IMR-90 (cell line): ENCODE measurements around the gene EHBP1. TPM values are rescaled to one million over a fixed set of nuclear protein-coding genes. Genes with fewer than 3 reads are reported as not detected.

Source experiments
- ATAC-seq: fragments of 200-7000 bp; cut with Tn5 transposase; 2 replicates; pipeline ENCODE4 v1.9.1; 2020; ENCODE audit warnings: low read depth, mild to moderate bottlenecking, moderate library complexity
- BruUV-seq: library from RNA; stranded (reverse); fragments of 400-500 nt; replicated peaks from 2 replicates; lab custom pipeline; 2021; lab: Mats Ljungman, UMichigan
- CTCF ChIA-PET: fragments of 300-600 bp; formaldehyde crosslinking; extraction: SDS; loops from one replicate; lab custom pipeline; 2021; ENCODE audit warnings: antibody characterized with exemption; lab: Yijun Ruan, JAX
- POLR2A ChIA-PET: fragments of 300-600 bp; sonication (Branson Sonifier 250); formaldehyde crosslinking; loops from one replicate; lab custom pipeline; 2022; ENCODE audit warnings: antibody characterized with exemption; ENCODE audit not compliant: unreplicated experiment; lab: Charles Lee
- DNase-seq: peaks from one replicate; pipeline ENCODE4 v3.0.0; 2013
- H2AFZ ChIP-seq: replicated peaks from 2 replicates; pipeline ENCODE3; 2013; ENCODE audit warnings: low read length, mild to moderate bottlenecking; ENCODE audit not compliant: poor library complexity
- H2AK5ac ChIP-seq: 2 replicates; pipeline ENCODE4 v1.6.1; 2013; ENCODE audit warnings: low read depth, low read length, inconsistent platforms
- H2AK9ac ChIP-seq: replicated peaks from 2 replicates; pipeline ENCODE3; 2013; ENCODE audit warnings: mild to moderate bottlenecking, low read depth, low read length, moderate library complexity; ENCODE audit not compliant: poor library complexity
- H2BK120ac ChIP-seq: 2 replicates; pipeline ENCODE4 v1.6.1; 2013; ENCODE audit warnings: low read depth, low read length, inconsistent platforms
- H2BK15ac ChIP-seq: 3 replicates; pipeline ENCODE4 v1.6.1; 2013; ENCODE audit warnings: low read depth, low read length, inconsistent platforms
- H2BK20ac ChIP-seq: 2 replicates; pipeline ENCODE4 v1.6.1; 2013; ENCODE audit warnings: low read depth, mild to moderate bottlenecking, inconsistent platforms, low read length, moderate library complexity
- H2BK5ac ChIP-seq: 2 replicates; pipeline ENCODE4 v1.6.1; 2013; ENCODE audit warnings: mild to moderate bottlenecking, low read depth, low read length, inconsistent platforms; ENCODE audit not compliant: poor library complexity, severe bottlenecking
- H3K14ac ChIP-seq: replicated peaks from 2 replicates; pipeline ENCODE4 v1.6.1; 2013; ENCODE audit warnings: low read depth, low read length, inconsistent platforms
- H3K18ac ChIP-seq: 2 replicates; pipeline ENCODE4 v1.6.1; 2013; ENCODE audit warnings: low read depth, low read length, control low read depth
- H3K23ac ChIP-seq: 2 replicates; pipeline ENCODE4 v1.6.1; 2013; ENCODE audit warnings: low read depth, low read length, inconsistent platforms
- H3K27ac ChIP-seq: 2 replicates; pipeline ENCODE4 v1.5.1; 2013; ENCODE audit warnings: mild to moderate bottlenecking, control low read depth, low read length; ENCODE audit not compliant: insufficient read depth
- H3K27me3 ChIP-seq: 2 replicates; pipeline ENCODE4 v1.6.1; 2013; ENCODE audit warnings: low read length; ENCODE audit not compliant: control insufficient read depth, insufficient read depth
- H3K36me3 ChIP-seq: 2 replicates; pipeline ENCODE4 v1.6.1; 2013; ENCODE audit warnings: low read length, mixed read lengths; ENCODE audit not compliant: control insufficient read depth, insufficient read depth
- H3K4ac ChIP-seq: 2 replicates; pipeline ENCODE4 v1.6.1; 2013; ENCODE audit warnings: low read depth, low read length, inconsistent platforms
- H3K4me1 ChIP-seq: 2 replicates; pipeline ENCODE4 v1.6.1; 2013; ENCODE audit warnings: low read length, mixed read lengths; ENCODE audit not compliant: control insufficient read depth, insufficient read depth
- H3K4me2 ChIP-seq: 2 replicates; pipeline ENCODE4 v1.6.1; 2013; ENCODE audit warnings: low read depth, mild to moderate bottlenecking, control low read depth, low read length, moderate library complexity
- H3K4me3 ChIP-seq: 2 replicates; pipeline ENCODE4 v1.5.1; 2013; ENCODE audit warnings: low read depth, mild to moderate bottlenecking, control low read depth, low read length, moderate library complexity; ENCODE audit not compliant: insufficient read depth
- H3K56ac ChIP-seq: 2 replicates; pipeline ENCODE4 v1.6.1; 2013; ENCODE audit warnings: low read length, inconsistent platforms; ENCODE audit not compliant: insufficient read depth; ENCODE audit errors: extremely low read depth
- H3K79me1 ChIP-seq, 2 experiments: 2 replicates each; pipeline ENCODE4 v1.6.1; 2013; ENCODE audit warnings: low read length in 2 of 2, inconsistent platforms in 1 of 2, low read depth in 1 of 2
- H3K9ac ChIP-seq: 2 replicates; pipeline ENCODE4 v1.6.1; 2013; ENCODE audit warnings: low read depth, low read length, control low read depth
- H3K9me1 ChIP-seq: 2 replicates; pipeline ENCODE4 v1.6.1; 2013; ENCODE audit warnings: low read length, inconsistent platforms; ENCODE audit not compliant: insufficient read depth
- H3K9me3 ChIP-seq: 2 replicates; pipeline ENCODE4 v1.6.1; 2013; ENCODE audit warnings: low read length; ENCODE audit not compliant: control insufficient read depth, insufficient read depth
- H4K20me1 ChIP-seq: 2 replicates; pipeline ENCODE4 v1.6.1; 2013; ENCODE audit warnings: low read length, inconsistent platforms; ENCODE audit not compliant: insufficient read depth
- H4K5ac ChIP-seq: 2 replicates; pipeline ENCODE4 v1.6.1; 2013; ENCODE audit warnings: mild to moderate bottlenecking, low read depth, low read length, control low read depth
- H4K8ac ChIP-seq, 2 experiments: 2 replicates each; pipeline ENCODE4 v1.6.1; 2013; ENCODE audit warnings: low read depth in 2 of 2, low read length in 2 of 2, control low read depth in 1 of 2, inconsistent platforms in 1 of 2
- H4K91ac ChIP-seq: 2 replicates; pipeline ENCODE4 v1.6.1; 2013; ENCODE audit warnings: low read depth, low read length, inconsistent platforms; ENCODE audit not compliant: insufficient read depth
- BHLHE40 ChIP-seq: fragments of 150-350 bp; IDR thresholded peaks from 2 replicates; pipeline ENCODE4 v1.6.1; 2016; ENCODE audit warnings: mild to moderate bottlenecking, low read depth, low read length
- MAFK ChIP-seq: IDR thresholded peaks from 2 replicates; pipeline ENCODE4 v1.6.1; 2012; ENCODE audit warnings: low read depth, low read length, improper control_type of control experiment
- MAZ ChIP-seq: IDR thresholded peaks from 2 replicates; pipeline ENCODE4 v1.6.1; 2012; ENCODE audit warnings: low read depth, mild to moderate bottlenecking, low read length, improper control_type of control experiment, moderate library complexity, borderline replicate concordance
- RFX5 ChIP-seq: IDR thresholded peaks from 2 replicates; pipeline ENCODE4 v1.8.0; 2012; ENCODE audit warnings: low read depth, mild to moderate bottlenecking, low read length, moderate library complexity
- dilution Hi-C: fragments of 300-500 bp; cut with HindIII; formaldehyde crosslinking; loops from one replicate; pipeline ENCODE4 v1.14.3; 2018; ENCODE audit warnings: low sequenced_read_pairs; ENCODE audit not compliant: unreplicated experiment
- in situ Hi-C: fragments of 300-500 bp; cut with MboI; formaldehyde crosslinking; loops from 3 replicates; pipeline ENCODE4 v1.14.3; 2019; ENCODE audit warnings: low sequenced_read_pairs, inconsistent platforms, mixed read lengths
- intact Hi-C: fragments of 100-400 bp; cut with micrococcal nuclease; formaldehyde crosslinking; loops from 2 replicates; pipeline ENCODE4 v1.10.0; 2022
- polyA plus RNA-seq, 3 experiments: library from polyadenylated mRNA; depleted of rRNA; stranded (reverse); fragments of >200 nt; gene quantifications; 2 replicates each; pipeline ENCODE4 v1.2.3, GENCODE V29; 2012; ENCODE audit warnings: low replicate concordance in 1 of 3
- total RNA-seq: library from RNA; depleted of rRNA; stranded (reverse); fragments of >200 nt; gene quantifications from 2 replicates; pipeline ENCODE4 v1.2.3, GENCODE V29; 2012

The EHBP1 gene
- total and polyA plus RNA-seq, 2 of the 4 experiments (the other 2 are of a cell fraction) = 28.3 to 44.4 TPM

GRCh38 chr2:62897187-62897827 is 191.8 kb downstream of the EHBP1 start:
- Histone ChIP-seq H3K56ac (no peak overlapping the region), H2BK120ac (no peak overlapping the region), H3K79me1 (peaks cover 4 to 6% of the 10 kb centered on the region in 2 experiments; a peak in 2 of 4 replicates), H4K91ac (no peak overlapping the region), H3K27ac (no peak overlapping the region), H2BK15ac (no peak overlapping the region), H2BK5ac (no peak overlapping the region), H2AK5ac (no peak overlapping the region), H4K20me1 (no peaks in the 10 kb centered on the region), H3K4ac (no peak overlapping the region), H3K27me3 (no peaks in the 10 kb centered on the region), H2AFZ (no peak overlapping the region), H3K18ac (no peak overlapping the region), H3K14ac (no peak overlapping the region), H3K9me1 (peaks cover 3% of the 10 kb centered on the region; the same call in 1 of the 2 replicates), H4K5ac (no peak overlapping the region), H3K9me3 (no peaks in the 10 kb centered on the region), H4K8ac (no peak overlapping the region), H3K4me1 (peaks cover 4% of the 10 kb centered on the region; the same call in 1 of the 2 replicates), H3K36me3 (no peaks in the 10 kb centered on the region; the same call in 1 of the 2 replicates), H2AK9ac (no peak overlapping the region), H3K4me3 (no peak overlapping the region), H3K9ac (no peak overlapping the region), H3K4me2 (no peak overlapping the region), H3K23ac (no peak overlapping the region), H2BK20ac (no peak overlapping the region)
- BruUV-seq = no TSS peak
- ChIA-PET POLR2A (no interaction called here), CTCF (no interaction called here)
- no peak for ATAC-seq
- dilution Hi-C loops (no loop called here), intact Hi-C loops (no loop called here), in situ Hi-C loops (no loop called here)
- DNase-seq = peak; percentile 7
- TF ChIP-seq RFX5 (no peak), MAFK (peak; percentile 74), BHLHE40 (no peak), MAZ (no peak)
